Measurements from ENCODE around the gene HACD3.

- TF ChIP-seq CTCF (IDR thresholded peaks at IDR 0.05; ENCODE audit: low read depth, low read length): no peak
- TF ChIP-seq EZH2phosphoT487 (IDR thresholded peaks at IDR 0.05; ENCODE audit: low read depth): no peak
Observed at GRCh38 chr15:65559941-65560340, 29.7 kb downstream of the HACD3 start.

Measured in OCI-LY3 (cell line).